ENCODE measurements around the gene TERT.

GRCh38 chr5:1244255-1244654, 50.6 kb downstream of the TERT start:
- TF ChIP-seq RARB (CRISPR knock-in tag; IDR thresholded peaks at IDR 0.05) (no peak), CSRNP3 (CRISPR knock-in tag; IDR thresholded peaks at IDR 0.05) (no peak), CREB5 (CRISPR knock-in tag; IDR thresholded peaks at IDR 0.05; ENCODE audit: low read depth) (no peak), ZNF565 (CRISPR knock-in tag; conservative IDR thresholded peaks at IDR 0.05; ENCODE audit: low read depth) (no peak), ARNTL (CRISPR knock-in tag; IDR thresholded peaks at IDR 0.05; ENCODE audit: borderline replicate concordance, low read depth) (no peak), SNAI2 (CRISPR knock-in tag; IDR thresholded peaks at IDR 0.05) (no peak), PPARA (CRISPR knock-in tag; IDR thresholded peaks at IDR 0.05; ENCODE audit: borderline replicate concordance) (no peak), PATZ1 (CRISPR knock-in tag; IDR thresholded peaks at IDR 0.05; ENCODE audit: borderline replicate concordance) (no peak), ZFP3 (CRISPR knock-in tag; IDR thresholded peaks at IDR 0.05) (no peak)

Data from SK-N-SH treated with all-trans-retinoic acid at 6 μM for 48 hours (cell line).